ENCODE measurements around the gene VOPP1.

DNA sequence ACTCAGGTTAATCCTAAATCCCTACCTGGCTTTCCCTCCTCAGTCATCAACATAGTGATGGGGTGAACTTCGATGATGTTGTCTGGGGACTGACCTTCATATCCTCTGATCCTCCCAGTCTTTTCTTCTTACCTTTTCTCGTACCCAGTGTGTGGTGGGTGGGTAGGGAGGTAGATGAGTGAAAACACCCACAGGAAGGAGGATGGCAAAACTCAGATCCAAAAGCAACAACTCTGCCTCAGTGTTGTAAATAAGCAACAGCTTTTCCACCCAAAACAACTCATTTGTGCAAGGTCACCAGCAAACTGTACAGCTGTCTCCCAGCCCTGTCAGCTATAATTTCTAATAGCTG, 38.6 kb downstream of the VOPP1 start:
- TF ChIP-seq, protein P1, sequence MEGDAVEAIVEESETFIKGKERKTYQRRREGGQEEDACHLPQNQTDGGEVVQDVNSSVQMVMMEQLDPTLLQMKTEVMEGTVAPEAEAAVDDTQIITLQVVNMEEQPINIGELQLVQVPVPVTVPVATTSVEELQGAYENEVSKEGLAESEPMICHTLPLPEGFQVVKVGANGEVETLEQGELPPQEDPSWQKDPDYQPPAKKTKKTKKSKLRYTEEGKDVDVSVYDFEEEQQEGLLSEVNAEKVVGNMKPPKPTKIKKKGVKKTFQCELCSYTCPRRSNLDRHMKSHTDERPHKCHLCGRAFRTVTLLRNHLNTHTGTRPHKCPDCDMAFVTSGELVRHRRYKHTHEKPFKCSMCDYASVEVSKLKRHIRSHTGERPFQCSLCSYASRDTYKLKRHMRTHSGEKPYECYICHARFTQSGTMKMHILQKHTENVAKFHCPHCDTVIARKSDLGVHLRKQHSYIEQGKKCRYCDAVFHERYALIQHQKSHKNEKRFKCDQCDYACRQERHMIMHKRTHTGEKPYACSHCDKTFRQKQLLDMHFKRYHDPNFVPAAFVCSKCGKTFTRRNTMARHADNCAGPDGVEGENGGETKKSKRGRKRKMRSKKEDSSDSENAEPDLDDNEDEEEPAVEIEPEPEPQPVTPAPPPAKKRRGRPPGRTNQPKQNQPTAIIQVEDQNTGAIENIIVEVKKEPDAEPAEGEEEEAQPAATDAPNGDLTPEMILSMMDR (IDR thresholded peaks at IDR 0.05), result no peak
- TF ChIP-seq POLR2AphosphoS5 (IDR thresholded peaks at IDR 0.05) (no peak), POLR2A (IDR thresholded peaks at IDR 0.05; ENCODE audit: low read depth) (no peak), EP300 (IDR thresholded peaks at IDR 0.05) (no peak)
